ENCODE measurements around the gene GABRR3.

Gene GABRR3

DNA sequence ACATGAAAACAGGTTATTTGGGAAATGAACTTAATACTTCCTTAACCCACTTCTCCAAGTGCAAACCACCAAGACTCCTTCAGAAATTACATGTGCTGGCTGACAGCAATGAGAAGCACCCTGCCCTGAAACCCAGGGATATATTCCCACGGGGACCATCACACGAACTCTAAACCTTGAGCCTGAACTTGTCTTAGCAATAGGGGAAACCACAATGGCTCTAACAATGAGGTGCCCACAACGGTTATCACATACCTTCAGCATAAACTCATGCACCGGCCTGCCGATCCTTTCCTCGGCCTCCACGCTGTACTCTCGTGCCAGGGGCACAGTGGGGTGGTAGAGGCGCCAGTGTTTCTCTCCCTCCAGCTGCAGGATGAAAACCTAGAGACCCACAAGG lies 76.3 kb downstream of the GABRR3 start:
- no peak for DNase-seq (ENCODE audit: low read depth)
- no peak for TF ChIP-seq CTCF (IDR thresholded peaks at IDR 0.05; ENCODE audit: insufficient read depth, low read depth, low read length, missing control alignments)
- no peak overlapping the region for H3K4me3 ChIP-seq (ENCODE audit: low read depth, low read length)

GRCh38 chr3:97958396-97958795 lies 76.7 kb downstream of the GABRR3 start:
- TF ChIP-seq CTCF (IDR thresholded peaks at IDR 0.05; ENCODE audit: insufficient read depth, low read depth, low read length, missing control alignments) = no peak
- no peak for DNase-seq (ENCODE audit: low read depth)
- H3K4me3 ChIP-seq (ENCODE audit: low read depth, low read length) = no peak overlapping the region

DNA sequence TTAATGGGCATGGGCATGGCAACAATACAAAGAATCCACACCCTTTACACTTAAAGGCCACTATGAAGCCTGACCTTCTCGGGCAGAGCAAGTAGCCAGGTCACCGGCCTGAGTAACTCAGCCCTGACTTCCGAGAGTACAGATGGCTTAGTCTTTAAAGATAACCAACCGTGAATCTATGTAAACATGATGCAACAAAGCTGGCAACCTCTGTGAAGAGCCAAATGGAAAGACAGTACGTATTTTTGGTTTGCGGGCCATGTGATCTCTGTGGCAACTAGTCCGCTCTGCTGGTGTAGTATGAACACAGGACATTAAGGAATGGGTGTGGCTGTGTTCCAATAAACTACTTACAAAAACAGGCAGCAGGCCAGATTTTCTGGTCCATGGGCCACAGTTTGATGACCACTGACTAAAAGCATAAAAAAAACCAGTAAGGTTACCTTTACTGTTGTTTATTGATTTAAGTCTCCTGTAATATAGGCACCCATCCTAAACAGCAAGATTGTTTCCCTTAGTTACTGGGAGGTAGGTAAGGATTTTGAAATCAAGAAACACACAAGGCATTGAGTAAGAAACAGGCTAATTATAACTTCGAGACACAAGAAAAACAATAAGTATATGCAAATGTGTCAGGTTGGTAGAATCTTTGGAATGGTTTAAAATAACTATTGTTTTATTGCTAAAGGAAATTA lies 77.4 kb downstream of the GABRR3 start:
- no peak overlapping the region for H3K4me3 ChIP-seq (ENCODE audit: low read depth, low read length)
- DNase-seq (ENCODE audit: low read depth) = no peak
- no peak for TF ChIP-seq CTCF (IDR thresholded peaks at IDR 0.05; ENCODE audit: insufficient read depth, low read depth, low read length, missing control alignments)

DNA sequence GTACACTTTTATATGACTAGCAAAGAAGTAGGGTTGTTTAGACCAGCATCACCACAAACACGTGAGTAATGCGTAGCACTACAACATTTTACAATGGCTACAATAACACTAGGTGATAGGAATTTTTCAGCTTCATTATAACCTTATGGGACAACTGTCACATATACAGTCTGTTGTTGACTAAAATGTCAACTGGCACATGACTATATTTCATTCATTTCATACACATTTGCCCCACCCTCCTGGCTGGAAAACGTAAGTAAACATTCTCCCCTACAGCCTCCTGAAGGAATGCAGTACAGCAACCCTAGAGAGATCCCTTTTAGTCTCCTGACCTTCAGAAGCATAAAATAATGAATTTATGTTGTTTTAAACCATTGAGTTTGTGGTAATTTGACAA lies 79.1 kb downstream of the GABRR3 start:
- no peak for TF ChIP-seq CTCF (IDR thresholded peaks at IDR 0.05; ENCODE audit: insufficient read depth, low read depth, low read length, missing control alignments)
- no peak for DNase-seq (ENCODE audit: low read depth)
- H3K4me3 ChIP-seq (ENCODE audit: low read depth, low read length) = no peak overlapping the region

DNA sequence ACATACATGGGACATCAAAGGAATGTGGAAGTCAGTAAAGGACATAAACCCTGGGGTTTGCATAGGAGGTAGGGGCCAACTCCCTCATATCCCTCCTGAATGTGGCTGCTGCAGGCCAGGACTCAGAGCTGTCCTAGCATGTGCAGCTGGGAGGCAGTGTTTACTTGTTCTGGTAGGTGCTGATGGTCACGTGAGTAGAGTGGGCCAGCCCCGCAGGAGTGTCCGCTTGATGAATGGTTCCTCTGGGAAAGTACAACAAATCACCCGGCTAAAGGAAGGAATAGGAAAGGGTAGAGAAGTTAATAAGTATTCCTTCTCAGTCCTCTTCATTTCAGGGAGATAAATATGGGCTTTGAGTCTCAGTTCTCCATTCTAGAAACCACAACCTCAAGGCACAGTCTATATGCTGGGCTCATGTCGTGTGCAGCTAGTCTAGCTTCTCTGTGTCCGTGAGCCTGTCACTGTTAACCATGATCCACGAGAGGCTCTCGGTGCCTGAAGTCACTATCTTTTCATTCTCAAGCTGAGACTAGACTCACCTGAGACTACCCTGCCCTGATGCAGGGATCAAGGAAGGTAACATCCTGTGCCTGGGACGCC lies 80.8 kb downstream of the GABRR3 start:
- no peak for DNase-seq (ENCODE audit: low read depth)
- no peak overlapping the region for H3K4me3 ChIP-seq (ENCODE audit: low read depth, low read length)
- TF ChIP-seq CTCF (IDR thresholded peaks at IDR 0.05; ENCODE audit: insufficient read depth, low read depth, low read length, missing control alignments) = no peak

DNA sequence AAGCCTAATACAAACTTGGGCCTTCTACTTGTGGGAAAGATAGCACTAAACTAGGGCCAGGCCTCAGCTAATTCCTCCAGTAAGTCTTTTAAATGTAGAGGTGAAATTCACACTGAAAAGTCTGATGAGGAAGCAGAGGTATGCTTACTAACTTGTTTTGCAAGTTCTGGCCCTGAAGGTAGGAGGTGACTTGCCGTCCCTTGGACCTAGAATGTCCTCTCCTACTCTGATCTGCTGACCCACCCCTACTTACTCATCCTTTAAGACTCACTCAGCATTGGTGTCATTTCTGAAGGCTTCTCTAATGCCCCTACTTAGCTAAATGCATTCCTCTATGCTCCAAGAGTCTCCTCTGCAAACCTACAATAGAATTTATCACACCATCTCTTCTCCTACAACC lies 82.2 kb downstream of the GABRR3 start:
- DNase-seq (ENCODE audit: low read depth) = no peak
- TF ChIP-seq CTCF (IDR thresholded peaks at IDR 0.05; ENCODE audit: insufficient read depth, low read depth, low read length, missing control alignments) = no peak
- no peak overlapping the region for H3K4me3 ChIP-seq (ENCODE audit: low read depth, low read length)

- TF ChIP-seq CTCF (IDR thresholded peaks at IDR 0.05; ENCODE audit: insufficient read depth, low read depth, low read length, missing control alignments) = no peak
- H3K4me3 ChIP-seq (ENCODE audit: low read depth, low read length) = no peak overlapping the region
- DNase-seq (ENCODE audit: low read depth) = no peak
Measured at GRCh38 chr3:97952280-97952679, 82.8 kb downstream of the GABRR3 start.
